Measurements from ENCODE around the gene BRSK1.

The BRSK1 gene

GRCh38 chr19:55339889-55340783, 56.3 kb downstream of the BRSK1 start:
- no peak for DNase-seq

GRCh38 chr19:55340784-55341147, 57.0 kb downstream of the BRSK1 start:
- no peak for DNase-seq

GRCh38 chr19:55341171-55341588, 57.4 kb downstream of the BRSK1 start:
- peak; percentile 15 for DNase-seq

- no peak for DNase-seq
These were observed 58.1 kb downstream of the BRSK1 start for GRCh38 chr19:55341595-55342531.

- DNase-seq = no peak
These were observed 60.6 kb downstream of the BRSK1 start for GRCh38 chr19:55344444-55344843.

GRCh38 chr19:55345101-55345817, 61.5 kb downstream of the BRSK1 start:
- no peak for DNase-seq

- no peak for DNase-seq
These were observed 62.3 kb downstream of the BRSK1 start for GRCh38 chr19:55345818-55346724.

GRCh38 chr19:55346725-55347441, 63.1 kb downstream of the BRSK1 start:
- DNase-seq = no peak

- no peak for DNase-seq
These were observed 63.7 kb downstream of the BRSK1 start for GRCh38 chr19:55347442-55348009.

GRCh38 chr19:55348317-55349034, 64.7 kb downstream of the BRSK1 start:
- no peak for DNase-seq

- no peak for DNase-seq
These were observed 67.0 kb downstream of the BRSK1 start for GRCh38 chr19:55350620-55351315.

GRCh38 chr19:55352040-55352439, 68.2 kb downstream of the BRSK1 start:
- DNase-seq = no peak

GRCh38 chr19:55352549-55353145, 68.8 kb downstream of the BRSK1 start:
- DNase-seq = no peak

GRCh38 chr19:55353356-55353802, 69.6 kb downstream of the BRSK1 start:
- no peak for DNase-seq

GRCh38 chr19:55353803-55354697, 70.3 kb downstream of the BRSK1 start:
- DNase-seq = peak; percentile 57

GRCh38 chr19:55354698-55355212, 71.0 kb downstream of the BRSK1 start, which contains the start of gene COX6B2:
Gene COX6B2, minus strand, starts transcription at chr19:55354719. Its CDS starts 198 bp downstream, at chr19:55354521.
- no peak for DNase-seq

GRCh38 chr19:55355213-55355821, 71.5 kb downstream of the BRSK1 start:
- no peak for DNase-seq

Data from activated effector memory CD4-positive, alpha-beta T cell treated with Interleukin-2 at 50 U/mL for 16 hours (primary cell).